Cardiac fibroblast (primary cell): Measurements from ENCODE around the gene DUS1L.

Source experiments
- DNase-seq, 2 donors: peaks; one replicate each; pipeline versions ENCODE4 v3.0.0 to v3.0.0-alpha.2; 2010; ENCODE audit warnings: low read depth in 2 of 2
- H3K4me3 ChIP-seq, 2 donors: replicated peaks in 1 of 2; 1 replicate in 1 of 2; 2 replicates in 1 of 2; pipeline ENCODE4 v1.5.1; 2011; ENCODE audit warnings: low read depth in 2 of 2, low read length in 2 of 2, mild to moderate bottlenecking in 2 of 2, moderate library complexity in 1 of 2
- CTCF ChIP-seq: IDR thresholded peaks from one replicate; pipeline ENCODE4 v1.5.1; 2011; ENCODE audit warnings: low read depth, mild to moderate bottlenecking, low read length, inconsistent platforms

DUS1L gene

DNA sequence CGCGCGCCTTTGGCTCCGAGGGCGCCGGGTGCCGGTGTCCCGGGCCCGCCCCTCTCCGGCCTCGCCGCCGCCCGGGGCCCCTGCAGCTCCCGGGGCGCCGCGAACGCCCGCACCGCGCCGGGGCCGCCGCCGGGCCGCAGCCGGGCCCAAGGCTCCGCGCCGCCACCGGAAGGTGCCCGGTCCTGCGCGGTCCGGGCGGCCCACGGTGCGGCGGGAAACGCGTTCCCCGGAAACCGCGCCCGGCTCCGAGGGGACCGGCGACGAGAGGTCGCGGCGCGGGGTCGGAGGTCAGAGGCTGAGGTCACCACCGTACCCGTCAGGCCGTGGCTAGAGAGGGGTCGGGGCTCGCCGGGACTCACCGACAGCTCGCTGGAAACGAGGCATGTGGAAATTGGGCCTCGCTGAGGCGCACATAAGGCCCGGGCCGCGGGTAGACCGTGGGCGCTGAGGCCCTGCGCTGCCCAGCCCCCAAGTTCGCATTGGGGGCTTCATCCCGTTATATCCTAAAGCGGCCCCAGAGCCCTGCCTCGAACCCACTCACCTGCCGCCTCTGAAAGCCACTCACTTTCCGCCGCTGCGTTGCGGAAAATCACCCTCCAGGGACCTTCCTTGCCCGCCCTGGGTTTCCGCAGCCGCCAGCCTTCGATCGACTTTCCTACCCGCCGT lies at the start of gene DUS1L:
Gene DUS1L, minus strand, starts transcription at position 167 of the 666 bp plus-strand sequence. CDS start 745 bp downstream, outside the sequence.
- peak; percentile 54 to 67 for DNase-seq
- TF ChIP-seq CTCF: no peak
- peak within 1 kb of the TSS; percentile 78 to 86 for H3K4me3 ChIP-seq

- TF ChIP-seq CTCF: no peak
- H3K4me3 ChIP-seq: no peak overlapping the region
- DNase-seq: no peak
Measured at GRCh38 chr17:82114872-82115271, 49.3 kb upstream of the DUS1L start.

DNA sequence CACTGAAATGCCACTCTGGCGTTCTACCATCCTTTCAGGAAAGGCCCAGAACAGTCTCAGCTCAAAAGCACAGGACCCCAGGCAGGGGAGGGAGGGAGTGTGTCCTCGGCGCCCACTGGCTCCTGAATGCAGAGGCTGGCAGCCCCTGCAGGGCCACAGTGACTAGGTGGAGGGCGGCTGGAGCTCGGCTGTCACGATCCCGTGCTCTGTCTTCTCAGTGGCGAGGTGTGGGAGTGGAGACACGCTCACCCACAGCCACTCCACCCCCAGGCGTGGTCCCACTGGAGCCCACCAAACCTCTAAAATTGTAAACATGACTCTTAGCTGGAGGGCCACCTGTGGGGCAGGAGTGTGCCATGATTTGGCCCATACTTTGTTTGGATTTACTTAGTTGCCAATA lies 48.8 kb upstream of the DUS1L start:
- TF ChIP-seq CTCF: no peak
- no peak overlapping the region for H3K4me3 ChIP-seq

DNA sequence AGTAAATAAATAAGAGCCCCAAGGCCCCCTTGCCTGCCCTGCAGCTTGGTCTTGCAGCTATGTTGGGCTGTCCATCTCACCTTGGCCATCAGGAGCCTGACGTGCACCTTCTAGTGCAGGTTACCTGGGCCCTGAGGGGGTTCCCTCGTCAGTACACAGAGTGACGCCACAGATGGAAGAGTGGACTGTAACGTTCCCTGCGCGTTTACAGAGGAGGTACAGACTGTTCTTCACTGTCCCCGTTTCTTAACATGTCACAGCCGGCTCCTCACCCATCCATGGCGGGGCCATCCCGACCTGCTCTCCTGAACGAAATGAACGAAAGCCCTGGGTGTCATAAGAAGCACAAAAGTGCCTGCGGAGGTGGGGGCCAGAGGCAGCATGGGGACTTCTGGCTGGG lies 48.3 kb upstream of the DUS1L start:
- H3K4me3 ChIP-seq: no peak overlapping the region
- no peak for TF ChIP-seq CTCF
- DNase-seq: no peak

More for the DNA sequence above, 48.8 kb upstream of the DUS1L start:
- no peak for DNase-seq

GRCh38 chr17:82113422-82113821 lies 47.8 kb upstream of the DUS1L start:
- no peak for TF ChIP-seq CTCF
- no peak overlapping the region for H3K4me3 ChIP-seq
- DNase-seq: no peak

- no peak overlapping the region for H3K4me3 ChIP-seq
- no peak for DNase-seq
Measured at GRCh38 chr17:82112914-82113311, 47.3 kb upstream of the DUS1L start.

More at GRCh38 chr17:82112914-82113311, 47.3 kb upstream of the DUS1L start:
- TF ChIP-seq CTCF: no peak
